Measurements from ENCODE around the gene PPARD.
"Not testable (repeated sequence)": the region's sequence is repeated elsewhere in the genome, so short reads cannot be mapped to it uniquely, and the experiment has no call there.

The PPARD gene

DNA sequence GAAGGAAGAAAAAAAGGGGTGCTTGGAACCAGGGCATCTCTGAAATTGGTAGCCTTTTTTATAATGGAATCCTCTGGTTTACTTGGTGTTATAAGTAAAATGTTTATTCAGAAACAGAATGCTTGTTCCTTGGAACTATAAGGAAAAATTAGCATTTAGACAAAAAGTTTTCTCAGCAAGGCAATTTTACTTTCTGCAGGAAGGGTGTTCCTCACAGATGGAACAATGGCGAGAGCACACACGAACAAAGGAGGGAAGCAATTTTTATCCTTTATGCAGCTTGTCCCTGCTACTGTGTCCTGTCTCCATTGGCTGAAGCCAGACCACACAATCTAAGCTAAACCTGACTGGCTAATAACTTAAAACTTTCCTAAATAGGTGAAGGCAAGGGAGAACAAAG, 87.1 kb downstream of the PPARD start:
- Histone ChIP-seq H3K27me3 (ENCODE audit: control insufficient read depth in 1 of 2, insufficient read depth in 2 of 2, low read length in 2 of 2) (no peaks in the 10 kb centered on the region), H3K27ac (ENCODE audit: low read length) (no peak overlapping the region), H3K9ac (ENCODE audit: low read length in 2 of 2) (no peak overlapping the region), H3K4me3 (ENCODE audit: low read length in 2 of 2) (no peak overlapping the region), H3K9me3 (ENCODE audit: control insufficient read depth in 2 of 2, low read length in 2 of 2) (peaks cover 0 to 4% of the 10 kb centered on the region in 2 donors), H3K36me3 (ENCODE audit: control insufficient read depth in 2 of 2, insufficient read depth in 2 of 2, low read length in 2 of 2) (peaks cover 12 to 14% of the 10 kb centered on the region in 2 donors), H3K4me1 (ENCODE audit: control insufficient read depth, insufficient read depth, low read length) (peaks cover 2% of the 10 kb centered on the region)

DNA sequence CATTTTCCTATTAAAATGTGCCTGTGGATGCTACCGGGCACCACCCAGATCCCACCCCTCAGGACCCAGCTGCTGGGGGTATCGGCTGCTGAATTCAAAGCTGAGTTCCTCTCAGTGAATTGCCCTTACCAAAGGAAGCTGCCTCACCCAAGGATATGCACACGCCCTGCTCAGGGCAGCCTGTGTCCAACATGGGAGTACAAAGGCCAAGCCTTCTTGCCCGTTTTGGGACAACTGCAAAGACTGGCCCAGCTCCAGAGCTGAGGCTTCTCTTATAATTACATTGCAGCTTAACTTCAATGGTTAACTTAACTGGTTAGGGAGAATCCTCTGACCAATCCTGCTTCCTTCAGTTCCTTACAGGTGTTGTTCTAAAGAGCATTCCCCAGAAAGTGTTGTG, 89.9 kb downstream of the PPARD start:
- Histone ChIP-seq H3K9me3 (ENCODE audit: control insufficient read depth in 2 of 2, low read length in 2 of 2) (peaks cover 0 to 4% of the 10 kb centered on the region in 2 donors), H3K27ac (ENCODE audit: low read length) (no peak overlapping the region), H3K4me3 (ENCODE audit: low read length in 2 of 2) (no peak overlapping the region), H3K4me1 (ENCODE audit: control insufficient read depth, insufficient read depth, low read length) (no peaks in the 10 kb centered on the region), H3K36me3 (ENCODE audit: control insufficient read depth in 2 of 2, insufficient read depth in 2 of 2, low read length in 2 of 2) (no peaks in the 10 kb centered on the region), H3K9ac (ENCODE audit: low read length in 2 of 2) (no peak overlapping the region), H3K27me3 (ENCODE audit: control insufficient read depth in 1 of 2, insufficient read depth in 2 of 2, low read length in 2 of 2) (no peaks in the 10 kb centered on the region)

DNA sequence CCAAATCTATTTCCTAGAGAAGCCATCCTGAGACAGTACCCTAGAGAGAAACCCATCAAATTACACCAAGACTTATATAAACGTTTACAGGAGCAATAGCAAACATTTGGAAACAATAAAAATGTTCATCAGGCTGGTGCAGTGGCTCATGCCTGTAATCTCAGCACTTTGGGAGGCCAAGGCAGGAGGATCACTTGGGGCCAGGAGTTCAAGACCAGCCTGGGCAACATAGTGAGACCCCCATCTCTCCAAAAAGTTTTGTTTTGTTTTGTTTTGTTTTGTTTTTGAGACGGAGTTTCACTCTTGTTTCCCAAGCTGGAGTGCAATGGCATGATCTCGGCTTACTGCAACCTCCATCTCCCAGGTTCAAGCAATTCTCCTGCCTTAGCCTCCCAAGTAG, 90.3 kb downstream of the PPARD start:
- H3K9me3 ChIP-seq (ENCODE audit: control insufficient read depth in 2 of 2, low read length in 2 of 2); H3K4me1 ChIP-seq (ENCODE audit: control insufficient read depth, insufficient read depth, low read length); H3K9ac ChIP-seq (ENCODE audit: low read length in 2 of 2); H3K4me3 ChIP-seq (ENCODE audit: low read length in 2 of 2); H3K36me3 ChIP-seq (ENCODE audit: control insufficient read depth in 2 of 2, insufficient read depth in 2 of 2, low read length in 2 of 2); H3K27ac ChIP-seq (ENCODE audit: low read length); H3K27me3 ChIP-seq (ENCODE audit: control insufficient read depth in 1 of 2, insufficient read depth in 2 of 2, low read length in 2 of 2): not testable (repeated sequence)

DNA sequence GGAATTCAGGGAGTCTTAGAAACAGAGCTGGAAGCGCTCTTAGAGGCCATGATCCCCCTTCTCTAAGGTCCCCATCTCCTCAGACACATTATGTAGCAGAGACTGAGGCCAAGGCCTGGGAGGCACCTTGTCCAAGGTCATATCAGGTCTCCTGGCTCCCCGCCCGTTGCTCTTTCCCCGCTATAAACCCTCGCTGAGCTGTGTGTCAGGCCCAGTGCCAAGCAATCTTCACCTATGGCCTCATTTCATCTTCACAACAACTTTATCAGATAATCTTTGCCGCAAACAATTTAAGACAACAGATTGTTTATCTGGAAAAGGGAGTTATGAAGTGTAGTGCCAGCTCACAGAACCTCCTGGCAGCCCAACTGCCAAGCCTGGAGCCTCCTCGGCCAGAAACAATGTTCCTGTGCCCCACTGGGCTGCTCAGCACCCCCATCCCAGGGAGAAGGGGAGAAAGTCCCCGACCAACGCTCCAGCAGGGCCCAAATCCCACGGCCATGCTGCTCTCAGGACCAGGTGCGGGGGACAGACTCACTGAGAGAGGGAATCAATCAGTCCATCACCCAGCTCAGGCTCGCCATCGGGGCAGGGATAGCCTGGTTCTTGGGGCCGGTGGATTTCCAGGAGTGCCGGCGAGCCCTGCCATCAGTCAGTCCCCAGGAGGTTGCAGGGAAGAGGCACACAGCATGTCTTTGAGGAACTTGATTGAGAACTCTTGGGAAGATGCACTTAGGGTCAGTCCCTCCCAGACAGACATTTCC, 92.9 kb downstream of the PPARD start:
- H3K9me3 ChIP-seq (ENCODE audit: control insufficient read depth in 2 of 2, low read length in 2 of 2), result no peaks in the 10 kb centered on the region
- H3K4me3 ChIP-seq (ENCODE audit: low read length in 2 of 2), result no peak overlapping the region
- H3K4me1 ChIP-seq (ENCODE audit: control insufficient read depth, insufficient read depth, low read length), result no peaks in the 10 kb centered on the region
- H3K9ac ChIP-seq (ENCODE audit: low read length in 2 of 2), result no peak overlapping the region
- no peaks in the 10 kb centered on the region for H3K36me3 ChIP-seq (ENCODE audit: control insufficient read depth in 2 of 2, insufficient read depth in 2 of 2, low read length in 2 of 2)
- no peak overlapping the region for H3K27ac ChIP-seq (ENCODE audit: low read length)
- H3K27me3 ChIP-seq (ENCODE audit: control insufficient read depth in 1 of 2, insufficient read depth in 2 of 2, low read length in 2 of 2), result no peaks in the 10 kb centered on the region

DNA sequence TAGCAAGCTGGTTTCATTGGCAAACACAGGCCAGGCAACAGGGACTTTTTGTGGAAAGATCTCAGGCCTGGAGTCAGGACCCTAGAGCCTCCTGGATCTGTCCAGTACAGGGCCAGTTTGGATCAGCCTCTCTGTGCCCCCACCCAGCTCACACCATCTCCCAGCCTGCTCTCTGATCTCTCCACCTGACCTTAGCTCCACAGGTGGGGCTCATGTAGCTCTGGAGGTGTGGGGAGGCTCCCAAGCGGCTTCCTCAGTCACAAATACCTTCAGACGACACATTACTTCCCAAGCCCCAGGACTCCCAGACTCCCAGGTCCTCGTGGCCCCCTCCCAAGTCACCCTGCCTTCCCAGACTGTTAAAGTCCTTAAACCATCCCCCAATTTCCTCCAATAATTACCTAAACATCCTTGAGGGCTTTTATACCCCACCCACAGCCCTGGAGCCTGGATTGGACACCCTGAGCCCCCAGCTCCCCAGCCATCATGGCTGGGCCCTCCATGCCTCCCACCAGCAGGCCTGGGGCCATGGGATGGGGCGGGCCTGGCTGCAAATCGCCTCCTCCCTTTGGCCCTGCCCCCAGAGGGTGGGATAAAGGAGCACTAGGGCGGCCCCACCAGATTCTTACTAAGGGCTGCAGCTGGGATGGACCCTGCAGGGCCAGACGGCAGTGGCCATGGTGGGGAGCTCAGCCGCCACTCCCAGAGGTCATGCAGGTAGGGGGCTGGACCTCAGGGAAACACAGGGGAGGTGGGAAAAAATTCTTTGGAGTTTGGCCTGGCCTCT, 93.9 kb downstream of the PPARD start:
- H3K4me1 ChIP-seq (ENCODE audit: control insufficient read depth, insufficient read depth, low read length), result no peaks in the 10 kb centered on the region
- H3K27me3 ChIP-seq (ENCODE audit: control insufficient read depth in 1 of 2, insufficient read depth in 2 of 2, low read length in 2 of 2), result no peaks in the 10 kb centered on the region
- H3K9me3 ChIP-seq (ENCODE audit: control insufficient read depth in 2 of 2, low read length in 2 of 2), result no peaks in the 10 kb centered on the region
- no peak overlapping the region for H3K9ac ChIP-seq (ENCODE audit: low read length in 2 of 2)
- H3K36me3 ChIP-seq (ENCODE audit: control insufficient read depth in 2 of 2, insufficient read depth in 2 of 2, low read length in 2 of 2), result no peaks in the 10 kb centered on the region
- no peak overlapping the region for H3K4me3 ChIP-seq (ENCODE audit: low read length in 2 of 2)
- H3K27ac ChIP-seq (ENCODE audit: low read length), result no peak overlapping the region

DNA sequence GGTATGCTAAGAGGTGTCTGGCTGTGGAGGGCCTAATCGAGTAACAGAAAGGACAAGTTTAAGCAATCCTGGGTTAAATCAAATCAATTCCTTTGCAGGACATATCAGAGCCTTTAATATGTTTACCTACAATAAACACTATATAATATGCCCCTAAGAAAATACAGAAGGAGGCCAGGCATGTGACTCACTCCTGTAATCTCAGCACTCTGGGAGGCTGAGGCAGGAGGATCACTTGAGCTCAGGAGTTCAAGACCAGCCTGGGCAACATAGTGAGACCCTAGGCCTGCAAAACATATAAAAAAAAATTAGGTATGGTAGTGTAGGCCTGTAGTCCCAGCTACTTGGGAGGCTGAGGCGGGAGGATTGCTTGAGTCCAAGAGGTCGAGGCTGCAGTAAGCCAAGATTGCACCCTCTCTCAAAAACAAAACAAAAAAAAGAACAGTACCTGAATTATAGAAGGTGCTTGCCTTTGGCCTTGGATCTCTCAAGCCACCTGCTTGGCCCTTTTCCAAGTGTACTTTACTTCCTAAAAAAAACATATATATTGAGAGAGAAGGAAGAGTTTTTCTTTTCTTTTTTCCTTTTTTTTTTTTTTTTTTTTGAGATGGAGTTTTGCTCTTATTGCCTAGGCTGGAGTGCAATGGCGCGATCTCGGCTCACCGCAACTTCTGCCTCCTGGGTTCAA, 96.2 kb downstream of the PPARD start:
- H3K36me3 ChIP-seq (ENCODE audit: control insufficient read depth in 2 of 2, insufficient read depth in 2 of 2, low read length in 2 of 2); H3K9ac ChIP-seq (ENCODE audit: low read length in 2 of 2); H3K27ac ChIP-seq (ENCODE audit: low read length); H3K4me1 ChIP-seq (ENCODE audit: control insufficient read depth, insufficient read depth, low read length); H3K9me3 ChIP-seq (ENCODE audit: control insufficient read depth in 2 of 2, low read length in 2 of 2); H3K27me3 ChIP-seq (ENCODE audit: control insufficient read depth in 1 of 2, insufficient read depth in 2 of 2, low read length in 2 of 2); H3K4me3 ChIP-seq (ENCODE audit: low read length in 2 of 2): not testable (repeated sequence)

DNA sequence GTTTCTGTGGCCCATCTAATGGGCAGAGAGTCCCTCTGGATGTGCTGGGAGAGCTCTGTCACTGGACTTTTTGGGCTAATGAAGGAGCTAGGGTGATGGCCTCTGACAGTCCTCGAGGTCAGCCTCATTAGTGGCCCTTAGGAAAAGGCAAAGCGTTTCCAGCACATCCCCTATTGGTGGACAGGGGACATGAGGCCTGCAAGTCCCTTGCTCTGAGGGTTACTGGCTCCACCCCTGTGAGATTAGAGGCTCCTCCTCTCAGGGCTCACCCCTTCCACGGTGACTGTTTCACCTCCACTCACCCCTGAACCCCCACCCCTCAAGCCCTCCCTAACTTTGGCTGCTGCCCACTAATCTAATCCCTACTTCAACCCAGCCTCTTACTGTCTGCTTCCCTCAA, 97.0 kb downstream of the PPARD start:
- H3K4me1 ChIP-seq (ENCODE audit: control insufficient read depth, insufficient read depth, low read length), result no peaks in the 10 kb centered on the region
- H3K27ac ChIP-seq (ENCODE audit: low read length), result no peak overlapping the region
- H3K9ac ChIP-seq (ENCODE audit: low read length in 2 of 2), result no peak overlapping the region
- no peak overlapping the region for H3K4me3 ChIP-seq (ENCODE audit: low read length in 2 of 2)
- no peaks in the 10 kb centered on the region for H3K9me3 ChIP-seq (ENCODE audit: control insufficient read depth in 2 of 2, low read length in 2 of 2)
- no peaks in the 10 kb centered on the region for H3K36me3 ChIP-seq (ENCODE audit: control insufficient read depth in 2 of 2, insufficient read depth in 2 of 2, low read length in 2 of 2)
- no peaks in the 10 kb centered on the region for H3K27me3 ChIP-seq (ENCODE audit: control insufficient read depth in 1 of 2, insufficient read depth in 2 of 2, low read length in 2 of 2)

DNA sequence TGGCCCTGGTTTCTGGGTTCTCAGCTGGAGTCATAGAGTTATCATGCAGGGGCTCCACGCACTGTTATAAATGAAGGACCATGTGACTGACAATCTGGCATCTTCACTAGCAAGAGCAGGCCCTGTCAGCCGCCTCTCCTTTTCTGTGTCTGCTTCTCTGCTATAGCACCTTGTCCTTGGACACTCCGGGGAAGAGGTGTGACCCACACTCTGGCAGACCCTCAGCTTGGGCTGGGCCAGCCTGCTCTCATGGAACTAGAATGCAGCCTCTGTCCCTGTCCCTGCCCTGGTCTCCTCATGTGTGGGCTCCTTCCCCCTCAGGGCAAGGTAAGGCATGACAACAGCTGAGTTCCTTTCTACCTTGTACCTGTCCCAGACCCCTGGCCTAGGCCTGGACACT, 98.8 kb downstream of the PPARD start:
- no peaks in the 10 kb centered on the region for H3K36me3 ChIP-seq (ENCODE audit: control insufficient read depth in 2 of 2, insufficient read depth in 2 of 2, low read length in 2 of 2)
- H3K27me3 ChIP-seq (ENCODE audit: control insufficient read depth in 1 of 2, insufficient read depth in 2 of 2, low read length in 2 of 2), result no peaks in the 10 kb centered on the region
- no peak overlapping the region for H3K4me3 ChIP-seq (ENCODE audit: low read length in 2 of 2)
- H3K9ac ChIP-seq (ENCODE audit: low read length in 2 of 2), result no peak overlapping the region
- H3K9me3 ChIP-seq (ENCODE audit: control insufficient read depth in 2 of 2, low read length in 2 of 2), result no peaks in the 10 kb centered on the region
- H3K27ac ChIP-seq (ENCODE audit: low read length), result no peak overlapping the region
- no peaks in the 10 kb centered on the region for H3K4me1 ChIP-seq (ENCODE audit: control insufficient read depth, insufficient read depth, low read length)

DNA sequence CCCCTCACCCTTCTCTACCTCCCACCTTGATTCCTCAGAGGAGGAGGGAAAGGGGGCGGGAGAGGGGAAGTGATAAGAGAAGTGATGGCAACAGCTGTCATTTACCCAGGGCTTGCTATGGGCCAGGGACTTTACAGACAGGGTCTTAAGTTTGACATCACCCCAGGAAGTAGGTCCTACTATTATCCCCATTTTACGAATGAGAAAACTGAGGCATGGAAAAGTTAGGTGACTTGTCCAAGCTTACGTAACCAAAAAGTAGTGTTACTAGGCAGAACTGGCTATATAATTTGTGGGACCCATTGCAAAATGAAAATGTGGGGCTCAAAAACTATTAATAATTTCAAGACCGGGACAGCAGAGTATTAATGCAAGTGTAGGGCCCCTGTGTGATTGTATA, 99.3 kb downstream of the PPARD start:
- Histone ChIP-seq H3K27me3 (ENCODE audit: control insufficient read depth in 1 of 2, insufficient read depth in 2 of 2, low read length in 2 of 2) (no peaks in the 10 kb centered on the region), H3K4me3 (ENCODE audit: low read length in 2 of 2) (no peak overlapping the region), H3K4me1 (ENCODE audit: control insufficient read depth, insufficient read depth, low read length) (no peaks in the 10 kb centered on the region), H3K9ac (ENCODE audit: low read length in 2 of 2) (no peak overlapping the region), H3K9me3 (ENCODE audit: control insufficient read depth in 2 of 2, low read length in 2 of 2) (no peaks in the 10 kb centered on the region), H3K27ac (ENCODE audit: low read length) (no peak overlapping the region), H3K36me3 (ENCODE audit: control insufficient read depth in 2 of 2, insufficient read depth in 2 of 2, low read length in 2 of 2) (no peaks in the 10 kb centered on the region)

DNA sequence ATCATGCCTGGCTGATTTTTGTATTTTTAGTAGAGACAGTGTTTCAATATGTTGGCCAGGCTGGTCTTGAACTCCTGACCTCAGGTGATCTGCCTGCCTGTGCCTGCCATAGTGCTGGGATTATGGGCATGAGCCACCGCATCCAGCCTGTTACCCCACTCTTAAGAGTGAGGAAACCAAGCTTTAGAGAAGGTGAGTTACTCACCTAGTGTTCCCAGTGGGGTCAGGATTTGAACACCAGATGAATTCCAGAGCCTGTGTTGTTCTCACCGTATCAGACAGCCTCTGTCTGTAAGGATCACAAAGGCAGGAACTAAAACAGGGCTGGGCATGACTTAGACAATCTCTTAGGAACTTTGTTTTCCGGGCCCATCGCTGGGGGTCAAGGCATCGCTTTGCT, 100.3 kb downstream of the PPARD start:
- no peak overlapping the region for H3K4me3 ChIP-seq (ENCODE audit: low read length in 2 of 2)
- H3K9ac ChIP-seq (ENCODE audit: low read length in 2 of 2), result no peak overlapping the region
- no peaks in the 10 kb centered on the region for H3K9me3 ChIP-seq (ENCODE audit: control insufficient read depth in 2 of 2, low read length in 2 of 2)
- H3K27me3 ChIP-seq (ENCODE audit: control insufficient read depth in 1 of 2, insufficient read depth in 2 of 2, low read length in 2 of 2), result no peaks in the 10 kb centered on the region
- H3K4me1 ChIP-seq (ENCODE audit: control insufficient read depth, insufficient read depth, low read length), result no peaks in the 10 kb centered on the region
- no peak overlapping the region for H3K27ac ChIP-seq (ENCODE audit: low read length)
- H3K36me3 ChIP-seq (ENCODE audit: control insufficient read depth in 2 of 2, insufficient read depth in 2 of 2, low read length in 2 of 2), result no peaks in the 10 kb centered on the region
